HepG2 (cell line): ENCODE results near the gene SCARB2. TPM values are rescaled to one million over a fixed set of nuclear protein-coding genes. Genes with fewer than 3 reads are reported as not detected.

Experiments
- ASH2L ChIP-seq: fragments of 300-600, 200-600 bp; sonication (generic); IDR thresholded peaks from 2 replicates; pipeline ENCODE4 v1.7.0; 2017; ENCODE audit warnings: low read depth, mild to moderate bottlenecking, moderate library complexity, mixed read lengths, low read length; ENCODE audit not compliant: insufficient read length
- CAMTA2 ChIP-seq: sonication (generic); formaldehyde crosslinking; IDR thresholded peaks from 2 replicates; pipeline ENCODE4 v1.4.0; 2020; ENCODE audit warnings: mild to moderate bottlenecking, missing genetic modification reagents, borderline replicate concordance
- CREB1 ChIP-seq, 2 experiments: fragments of 450-650 bp in 1 of 2; IDR thresholded peaks; 2 replicates each; pipeline ENCODE4 v1.6.1; 2016 to 2017; ENCODE audit warnings: control low read depth in 1 of 2, mild to moderate bottlenecking in 1 of 2, missing compliant biosample characterization in 1 of 2, missing genetic modification characterization in 1 of 2
- EP300 ChIP-seq, 3 experiments: sonication (generic) in 1 of 3; formaldehyde crosslinking in 1 of 3; IDR thresholded peaks; 2 replicates each; pipeline versions ENCODE4 v1.5.1 to v1.6.1; 2011 to 2020; ENCODE audit warnings: low read depth in 2 of 3, low read length in 2 of 3, borderline replicate concordance in 1 of 3, improper control_type of control experiment in 1 of 3, mild to moderate bottlenecking in 1 of 3, missing genetic modification reagents in 1 of 3, moderate library complexity in 1 of 3
- ESRRA ChIP-seq: sonication (generic); formaldehyde crosslinking; IDR thresholded peaks from 2 replicates; pipeline ENCODE4 v1.5.1; 2020; ENCODE audit warnings: mild to moderate bottlenecking, low read depth, missing genetic modification reagents
- GATAD2A ChIP-seq: IDR thresholded peaks from 2 replicates; pipeline ENCODE4 v1.6.1; 2016
- GZF1 ChIP-seq: sonication (generic); formaldehyde crosslinking; IDR thresholded peaks from 2 replicates; pipeline ENCODE4 v1.5.1; 2020; ENCODE audit warnings: mild to moderate bottlenecking, missing genetic modification reagents
- KLF12 ChIP-seq: sonication (generic); formaldehyde crosslinking; IDR thresholded peaks from 2 replicates; pipeline ENCODE4 v1.4.0; 2020; ENCODE audit warnings: missing genetic modification reagents, borderline replicate concordance
- KMT2A ChIP-seq: sonication (generic); formaldehyde crosslinking; IDR thresholded peaks from 2 replicates; pipeline ENCODE4 v1.4.0; 2020; ENCODE audit warnings: missing genetic modification reagents
- MEIS1 ChIP-seq: sonication (generic); formaldehyde crosslinking; IDR thresholded peaks from 2 replicates; pipeline ENCODE4 v1.9.0; 2021; ENCODE audit warnings: mild to moderate bottlenecking, missing genetic modification reagents, moderate library complexity, borderline replicate concordance
- NR1H2 ChIP-seq: sonication (generic); formaldehyde crosslinking; IDR thresholded peaks from 2 replicates; pipeline ENCODE4 v1.8.1; 2022; ENCODE audit warnings: low read depth, missing genetic modification reagents, borderline replicate concordance
- NR2F2 ChIP-seq: IDR thresholded peaks from 2 replicates; pipeline ENCODE4 v1.6.1; 2012; ENCODE audit warnings: low read depth, inconsistent platforms, borderline replicate concordance
- PITX1 ChIP-seq: sonication (generic); formaldehyde crosslinking; IDR thresholded peaks from 2 replicates; pipeline ENCODE4 v1.5.1; 2020; ENCODE audit warnings: mild to moderate bottlenecking, missing genetic modification reagents
- SNAPC2 ChIP-seq: sonication (generic); formaldehyde crosslinking; IDR thresholded peaks from 2 replicates; pipeline ENCODE4 v1.8.1; 2022; ENCODE audit warnings: mild to moderate bottlenecking, missing genetic modification reagents
- TAF1 ChIP-seq: sonication (generic); formaldehyde crosslinking; IDR thresholded peaks from 2 replicates; pipeline ENCODE4 v1.4.0; 2020; ENCODE audit warnings: missing genetic modification reagents
- TCF7 ChIP-seq: sonication (generic); IDR thresholded peaks from 2 replicates; pipeline ENCODE4 v1.6.1; 2016; ENCODE audit warnings: antibody characterized with exemption, low read depth
- ZFY ChIP-seq: sonication (generic); formaldehyde crosslinking; IDR thresholded peaks from 2 replicates; pipeline ENCODE4 v1.4.0; 2020; ENCODE audit warnings: missing genetic modification reagents
- ZNF143 ChIP-seq: sonication (generic); formaldehyde crosslinking; IDR thresholded peaks from 2 replicates; pipeline ENCODE4 v1.4.0; 2020; ENCODE audit warnings: missing genetic modification reagents
- ZNF18 ChIP-seq: sonication (generic); formaldehyde crosslinking; IDR thresholded peaks from 2 replicates; pipeline ENCODE4 v1.8.0; 2022; ENCODE audit warnings: mild to moderate bottlenecking, missing genetic modification reagents; ENCODE audit not compliant: insufficient replicate concordance
- ZNF350 ChIP-seq: sonication (generic); formaldehyde crosslinking; IDR thresholded peaks from 2 replicates; pipeline ENCODE4 v1.4.0; 2020; ENCODE audit warnings: mild to moderate bottlenecking, low read depth, missing genetic modification reagents, borderline replicate concordance
- ZNF468 ChIP-seq: sonication (generic); formaldehyde crosslinking; IDR thresholded peaks from 2 replicates; pipeline ENCODE4 v1.8.0; 2022; ENCODE audit warnings: mild to moderate bottlenecking, moderate library complexity, missing genetic modification reagents
- ZNF552 ChIP-seq: sonication (generic); formaldehyde crosslinking; IDR thresholded peaks from 2 replicates; pipeline ENCODE4 v1.9.0; 2022; ENCODE audit warnings: missing genetic modification reagents, mild to moderate bottlenecking, borderline replicate concordance
- ZNF614 ChIP-seq: IDR thresholded peaks from 2 replicates; pipeline ENCODE4 v1.6.1; 2018; ENCODE audit warnings: missing biosample characterization, missing genetic modification reagents, inconsistent platforms, borderline replicate concordance
- ZNF670 ChIP-seq: sonication (generic); formaldehyde crosslinking; IDR thresholded peaks from 2 replicates; pipeline ENCODE4 v1.8.0; 2022; ENCODE audit warnings: mild to moderate bottlenecking, missing genetic modification reagents, borderline replicate concordance
- ZNF775 ChIP-seq: sonication (generic); formaldehyde crosslinking; IDR thresholded peaks from 2 replicates; pipeline ENCODE4 v1.4.0; 2020; ENCODE audit warnings: missing genetic modification reagents, mild to moderate bottlenecking, moderate library complexity, borderline replicate concordance
- ZSCAN21 ChIP-seq: sonication (generic); formaldehyde crosslinking; IDR thresholded peaks from 2 replicates; pipeline ENCODE4 v1.8.0; 2022; ENCODE audit warnings: mild to moderate bottlenecking, missing genetic modification reagents, moderate library complexity, borderline replicate concordance
- polyA plus RNA-seq, 8 experiments: library from polyadenylated mRNA; depleted of rRNA in 3 of 8; stranded (reverse) in 7 of 8; unstranded in 1 of 8; fragments of >200 nt; fragmentation: Illumina TruSeq in 4 of 8; extraction: Trizol in 4 of 8; gene quantifications; 2 replicates each; pipeline versions ENCODE4 v1.2.1 to v1.2.3, GENCODE V29; 2011 to 2016; ENCODE audit warnings: low read depth in 4 of 8, missing spikeins in 1 of 8, mixed read lengths in 1 of 8; ENCODE audit not compliant: insufficient read depth in 1 of 8
- total RNA-seq, 5 experiments: library from RNA; depleted of rRNA; stranded (reverse); fragments of >200 nt; fragmentation: Illumina TruSeq; extraction: Trizol; gene quantifications; 2 replicates each; pipeline ENCODE4 v1.2.3, GENCODE V29; 2016; ENCODE audit warnings: low read depth in 1 of 5
- TF ChIP-seq, protein P1 (sequence below): sonication (generic); formaldehyde crosslinking; IDR thresholded peaks from 2 replicates; pipeline ENCODE4 v1.4.0; 2020; ENCODE audit warnings: missing genetic modification reagents

The SCARB2 gene
- total and polyA plus RNA-seq, 2 of the 13 experiments (the other 11 are each of a cell fraction or from before 2014, with no cell fraction given), result 40.6 to 43.4 TPM

GRCh38 chr4:76208005-76208765 lies 5.4 kb downstream of the SCARB2 start (continued):
- TF ChIP-seq ASH2L (peak; percentile 38), KMT2A (CRISPR knock-in tag) (peak; percentile 95), ZNF350 (CRISPR knock-in tag) (no peak), CREB1 (IDR thresholded peaks at IDR 0.05) (no peak), CREB1 (CRISPR knock-in tag; IDR thresholded peaks at IDR 0.05) (0 out of 2 replicates have a peak, but pooled peaks have one; percentile 36), ZNF18 (CRISPR knock-in tag) (peak; percentile 46), ZFY (CRISPR knock-in tag) (0 out of 2 replicates have a peak, but pooled peaks have one; percentile 33), CAMTA2 (CRISPR knock-in tag) (no peak), ESRRA (CRISPR knock-in tag) (peak; percentile 47; the same call in 1 of the 2 replicates), TAF1 (CRISPR knock-in tag) (no peak), ZNF614 (peak; percentile 66; the same call in 1 of the 2 replicates), ZSCAN21 (CRISPR knock-in tag) (peak; percentile 41; the same call in 1 of the 2 replicates), GZF1 (no peak), ZNF670 (CRISPR knock-in tag) (no peak), KLF12 (CRISPR knock-in tag) (0 out of 2 replicates have a peak, but pooled peaks have one; percentile 59), SNAPC2 (CRISPR knock-in tag) (no peak), GATAD2A (CRISPR knock-in tag) (peak; percentile 80), EP300 (IDR thresholded peaks at IDR 0.05; ENCODE audit: low read depth in 2 of 2, low read length in 2 of 2) (0 out of 4 replicates have a peak, but pooled peaks of 1 of the 2 experiments have one; percentile 24), EP300 (CRISPR knock-in tag; IDR thresholded peaks at IDR 0.05; ENCODE audit: borderline replicate concordance) (no peak), PITX1 (CRISPR knock-in tag) (0 out of 2 replicates have a peak, but pooled peaks have one; percentile 43), ZNF468 (CRISPR knock-in tag) (no peak), MEIS1 (CRISPR knock-in tag) (no peak), ZNF552 (CRISPR knock-in tag) (no peak), NR2F2 (peak; percentile 31; the same call in 1 of the 2 replicates), ZNF143 (CRISPR knock-in tag) (no peak), ZNF775 (CRISPR knock-in tag) (no peak), NR1H2 (CRISPR knock-in tag) (no peak), TCF7 (no peak)
- TF ChIP-seq, protein P1, sequence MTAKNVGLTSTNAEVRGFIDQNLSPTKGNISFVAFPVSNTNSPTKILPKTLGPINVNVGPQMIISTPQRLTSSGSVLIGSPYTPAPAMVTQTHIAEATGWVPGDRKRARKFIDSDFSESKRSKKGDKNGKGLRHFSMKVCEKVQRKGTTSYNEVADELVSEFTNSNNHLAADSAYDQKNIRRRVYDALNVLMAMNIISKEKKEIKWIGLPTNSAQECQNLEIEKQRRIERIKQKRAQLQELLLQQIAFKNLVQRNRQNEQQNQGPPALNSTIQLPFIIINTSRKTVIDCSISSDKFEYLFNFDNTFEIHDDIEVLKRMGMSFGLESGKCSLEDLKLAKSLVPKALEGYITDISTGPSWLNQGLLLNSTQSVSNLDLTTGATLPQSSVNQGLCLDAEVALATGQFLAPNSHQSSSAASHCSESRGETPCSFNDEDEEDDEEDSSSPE, result peak; percentile 33; the same call in 1 of the 2 replicates
